ENCODE data around the gene ECE1.

DNA sequence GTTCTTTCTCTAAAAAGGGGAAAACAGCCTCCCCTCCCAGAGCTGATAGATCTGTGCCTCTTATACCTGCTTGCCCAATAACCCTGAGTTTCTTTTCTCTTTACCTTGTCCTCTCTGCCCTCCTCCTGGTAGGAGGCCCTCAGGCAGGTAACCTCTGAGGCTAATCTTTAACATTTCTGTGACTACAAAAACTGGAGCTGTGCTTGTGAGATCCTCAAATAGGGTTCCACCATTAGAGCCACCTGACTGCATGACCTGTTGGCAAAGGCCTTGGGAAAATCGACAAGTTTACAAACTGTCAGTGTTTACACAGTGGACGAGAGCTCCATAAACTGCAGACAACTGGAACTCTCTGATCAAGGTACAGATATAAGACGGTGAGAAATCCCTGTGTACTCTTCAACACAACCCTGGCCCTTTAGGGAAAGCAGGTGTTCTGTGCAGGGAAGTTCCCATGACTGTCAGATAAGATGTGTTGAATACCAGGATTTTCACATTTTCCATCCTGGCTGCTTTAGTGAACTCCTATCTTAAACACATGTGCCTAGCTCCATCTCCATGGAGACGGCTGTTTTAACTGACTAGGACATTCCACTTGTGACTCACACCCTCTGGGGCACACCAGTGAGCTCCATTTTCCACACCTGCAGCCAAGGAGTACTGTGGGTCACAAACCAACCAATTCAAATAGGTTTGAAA lies 38.3 kb downstream of the ECE1 start:
- TF ChIP-seq, protein P1, sequence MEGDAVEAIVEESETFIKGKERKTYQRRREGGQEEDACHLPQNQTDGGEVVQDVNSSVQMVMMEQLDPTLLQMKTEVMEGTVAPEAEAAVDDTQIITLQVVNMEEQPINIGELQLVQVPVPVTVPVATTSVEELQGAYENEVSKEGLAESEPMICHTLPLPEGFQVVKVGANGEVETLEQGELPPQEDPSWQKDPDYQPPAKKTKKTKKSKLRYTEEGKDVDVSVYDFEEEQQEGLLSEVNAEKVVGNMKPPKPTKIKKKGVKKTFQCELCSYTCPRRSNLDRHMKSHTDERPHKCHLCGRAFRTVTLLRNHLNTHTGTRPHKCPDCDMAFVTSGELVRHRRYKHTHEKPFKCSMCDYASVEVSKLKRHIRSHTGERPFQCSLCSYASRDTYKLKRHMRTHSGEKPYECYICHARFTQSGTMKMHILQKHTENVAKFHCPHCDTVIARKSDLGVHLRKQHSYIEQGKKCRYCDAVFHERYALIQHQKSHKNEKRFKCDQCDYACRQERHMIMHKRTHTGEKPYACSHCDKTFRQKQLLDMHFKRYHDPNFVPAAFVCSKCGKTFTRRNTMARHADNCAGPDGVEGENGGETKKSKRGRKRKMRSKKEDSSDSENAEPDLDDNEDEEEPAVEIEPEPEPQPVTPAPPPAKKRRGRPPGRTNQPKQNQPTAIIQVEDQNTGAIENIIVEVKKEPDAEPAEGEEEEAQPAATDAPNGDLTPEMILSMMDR (IDR thresholded peaks at IDR 0.05), result no peak
- TF ChIP-seq EZH2 (IDR thresholded peaks at IDR 0.05) (no peak), EZH2phosphoT487 (IDR thresholded peaks at IDR 0.05) (no peak)
